ENCODE results near the gene CENPN. TPM values are rescaled to one million over a fixed set of nuclear protein-coding genes. Genes with fewer than 3 reads are reported as not detected.
A peak's percentile ranks its signal among the peaks of the same experiment; 100 is the strongest.

CENPN gene
- total RNA-seq, 1 donor from 2014 or later: 27.4 TPM

- Mint-ChIP-seq H3K36me3 (ENCODE audit: insufficient read depth) (peaks cover 11% of the 10 kb centered on the region), H3K4me3 (ENCODE audit: low read depth) (no peak overlapping the region), H3K4me1 (ENCODE audit: low read depth) (peaks cover 43% of the 10 kb centered on the region), H3K27me3 (no peaks in the 10 kb centered on the region), H3K9me3 (ENCODE audit: low read depth) (peaks cover 8% of the 10 kb centered on the region), H3K27ac (peak overlapping the region; percentile 92)
- no peak for DNase-seq (ENCODE audit: low spot score, unreplicated experiment)
- TF ChIP-seq CTCF (IDR thresholded peaks at IDR 0.05; ENCODE audit: unreplicated experiment): no peak
Observed at GRCh38 chr16:80994451-80994850, 12.6 kb upstream of the CENPN start.

- peaks cover 11% of the 10 kb centered on the region for H3K36me3 Mint-ChIP-seq (ENCODE audit: insufficient read depth)
- peaks cover 12% of the 10 kb centered on the region for H3K9me3 Mint-ChIP-seq (ENCODE audit: low read depth)
- DNase-seq (ENCODE audit: low spot score, unreplicated experiment): no peak
- peaks cover 33% of the 10 kb centered on the region for H3K4me1 Mint-ChIP-seq (ENCODE audit: low read depth)
- H3K27me3 Mint-ChIP-seq: no peaks in the 10 kb centered on the region
- H3K4me3 Mint-ChIP-seq (ENCODE audit: low read depth): peak overlapping the region; percentile 18
- peak overlapping the region; percentile 79 for H3K27ac Mint-ChIP-seq
- TF ChIP-seq CTCF (IDR thresholded peaks at IDR 0.05; ENCODE audit: unreplicated experiment): no peak
Observed at GRCh38 chr16:80996688-80997138, 10.3 kb upstream of the CENPN start.

DNA sequence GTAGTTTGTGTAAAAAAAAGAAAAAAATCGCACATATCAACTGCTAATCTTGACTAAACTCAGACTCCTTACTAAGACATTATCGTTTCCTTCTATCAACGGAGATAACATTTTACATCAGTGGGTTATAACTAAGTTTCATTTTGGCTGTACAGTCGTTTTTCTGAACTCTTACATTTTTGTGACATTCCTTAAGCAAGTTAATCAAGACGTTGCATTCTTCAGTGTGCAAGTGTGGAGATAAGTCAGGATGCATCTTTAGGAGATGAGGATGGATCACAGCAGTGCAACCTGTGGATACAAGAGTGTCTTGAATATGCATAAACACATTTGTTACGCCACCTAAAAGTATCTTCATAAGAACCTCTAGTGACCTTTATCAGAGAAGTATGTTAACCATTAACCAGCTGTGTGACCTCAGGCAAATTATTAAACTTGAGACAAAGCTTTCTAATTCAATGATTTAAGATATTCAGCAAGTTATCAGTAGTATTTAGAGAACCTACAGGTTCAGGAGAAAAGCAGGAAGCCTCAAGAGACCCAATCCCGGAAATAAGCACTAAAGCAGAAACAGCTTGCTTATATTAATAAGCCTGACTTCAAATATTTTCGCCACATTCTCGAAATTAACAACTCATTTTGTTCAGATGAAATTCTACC is 9.7 kb upstream of the CENPN start:
- Mint-ChIP-seq H3K9me3 (ENCODE audit: low read depth) (peaks cover 12% of the 10 kb centered on the region), H3K27ac (peak overlapping the region; percentile 79), H3K27me3 (no peaks in the 10 kb centered on the region), H3K36me3 (ENCODE audit: insufficient read depth) (peaks cover 10% of the 10 kb centered on the region), H3K4me3 (ENCODE audit: low read depth) (peak overlapping the region; percentile 18), H3K4me1 (ENCODE audit: low read depth) (peaks cover 32% of the 10 kb centered on the region)
- TF ChIP-seq CTCF (IDR thresholded peaks at IDR 0.05; ENCODE audit: unreplicated experiment): no peak
- DNase-seq (ENCODE audit: low spot score, unreplicated experiment): no peak

DNA sequence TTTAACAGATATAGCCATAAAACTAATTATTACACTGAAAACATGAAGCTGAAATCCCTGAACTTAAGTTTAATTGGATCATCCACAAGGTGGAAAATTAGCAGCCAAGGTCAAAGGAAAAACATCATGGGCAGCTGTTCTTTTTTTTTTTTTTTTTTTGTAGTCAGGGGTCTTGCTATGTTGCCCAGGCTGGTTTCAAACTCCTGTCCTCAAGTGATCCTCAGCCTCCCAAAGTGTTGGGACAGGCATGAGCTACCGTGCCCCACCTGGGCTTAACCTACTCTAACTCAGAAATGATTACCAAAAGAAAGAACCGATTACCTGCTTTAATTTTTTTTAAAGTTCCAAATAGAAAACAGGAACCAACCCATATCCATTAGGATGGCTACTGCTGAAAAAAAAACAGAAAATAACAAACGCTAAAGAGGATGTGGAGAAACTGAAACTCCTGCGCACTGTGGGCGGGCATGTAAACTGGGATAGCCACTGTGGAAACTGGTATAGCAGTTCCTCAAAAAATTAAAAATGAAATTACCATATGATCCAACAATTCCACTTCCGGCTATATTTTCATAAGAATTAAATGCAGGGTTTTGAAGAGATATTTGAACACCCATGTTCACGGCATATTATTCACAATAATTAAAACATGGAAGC is 8.9 kb upstream of the CENPN start:
- no peak for TF ChIP-seq CTCF (IDR thresholded peaks at IDR 0.05; ENCODE audit: unreplicated experiment)
- H3K27ac Mint-ChIP-seq: peak overlapping the region; percentile 38
- H3K9me3 Mint-ChIP-seq (ENCODE audit: low read depth): peaks cover 12% of the 10 kb centered on the region
- H3K36me3 Mint-ChIP-seq (ENCODE audit: insufficient read depth): peaks cover 10% of the 10 kb centered on the region
- H3K27me3 Mint-ChIP-seq: no peaks in the 10 kb centered on the region
- H3K4me1 Mint-ChIP-seq (ENCODE audit: low read depth): peaks cover 27% of the 10 kb centered on the region
- no peak for DNase-seq (ENCODE audit: low spot score, unreplicated experiment)
- no peak overlapping the region for H3K4me3 Mint-ChIP-seq (ENCODE audit: low read depth)

DNA sequence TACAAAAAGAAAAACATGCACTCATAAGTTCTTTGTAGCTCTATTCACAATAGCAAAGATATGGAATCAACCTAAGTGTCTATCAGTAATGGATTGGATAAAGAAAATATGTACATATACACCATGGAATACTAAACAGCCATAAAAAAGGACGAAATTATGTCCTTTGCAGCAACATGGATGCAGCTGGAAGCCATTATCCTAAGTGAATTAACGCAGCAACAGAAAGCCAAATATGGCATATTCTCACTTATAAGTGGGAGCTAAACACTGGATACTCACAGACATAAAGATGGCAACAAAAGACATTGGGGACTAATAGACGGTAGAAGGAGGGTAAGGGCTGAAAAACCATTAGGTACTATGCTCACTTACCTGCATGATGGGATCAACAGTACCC is 6.1 kb upstream of the CENPN start:
- Mint-ChIP-seq H3K9me3 (ENCODE audit: low read depth) (peaks cover 12% of the 10 kb centered on the region), H3K27ac (no peak overlapping the region), H3K36me3 (ENCODE audit: insufficient read depth) (peaks cover 10% of the 10 kb centered on the region), H3K4me1 (ENCODE audit: low read depth) (peaks cover 27% of the 10 kb centered on the region), H3K27me3 (no peaks in the 10 kb centered on the region), H3K4me3 (ENCODE audit: low read depth) (no peak overlapping the region)
- no peak for TF ChIP-seq CTCF (IDR thresholded peaks at IDR 0.05; ENCODE audit: unreplicated experiment)
- no peak for DNase-seq (ENCODE audit: low spot score, unreplicated experiment)
